Endothelial cell of umbilical vein (primary cell): ENCODE data around the gene EFHD2. TPM values are rescaled to one million over a fixed set of nuclear protein-coding genes. Genes with fewer than 3 reads are reported as not detected.

ENCODE experiments used
- BruUV-seq: library from RNA; stranded (reverse); fragments of 400-500 nt; replicated peaks from 2 replicates; lab custom pipeline; 2021; lab: Mats Ljungman, UMichigan
- CTCF ChIA-PET: fragments of 300-600, 350-600 bp; sonication (Branson Sonifier 250); formaldehyde crosslinking; loops from one replicate; lab custom pipeline; 2021; ENCODE audit warnings: antibody characterized with exemption, inconsistent platforms; lab: Charles Lee
- POLR2A ChIA-PET: fragments of 300-600, 350-600 bp; sonication (Branson Sonifier 250); formaldehyde crosslinking; loops from one replicate; lab custom pipeline; 2021; ENCODE audit warnings: antibody characterized with exemption, inconsistent platforms; lab: Charles Lee
- DNase-seq: peaks from one replicate; pipeline ENCODE4 v3.0.0-alpha.2; 2011; ENCODE audit warnings: low read depth, low spot score
- FAIRE-seq: peaks from 2 replicates; lab custom pipeline; 2011; peaks lifted over from hg19 to GRCh38; lab: Jason Lieb, UNC
- H2AFZ ChIP-seq: 2 replicates; pipeline ENCODE4 v1.6.0; 2012; ENCODE audit warnings: low read depth, low read length, control low read depth, inconsistent platforms
- H3K27ac ChIP-seq: 2 replicates; pipeline ENCODE4 v1.5.1; 2011; ENCODE audit warnings: low read depth, mild to moderate bottlenecking, control low read depth, low read length, moderate library complexity; ENCODE audit not compliant: insufficient read depth
- H3K27me3 ChIP-seq, 2 experiments: 2 replicates each; pipeline versions ENCODE4 v1.6.0 to v1.6.1; 2011; ENCODE audit warnings: low read length in 2 of 2, mixed read lengths in 1 of 2; ENCODE audit not compliant: control insufficient read depth in 2 of 2, insufficient read depth in 2 of 2
- H3K36me3 ChIP-seq, 2 experiments: 2 replicates in 1 of 2; 3 replicates in 1 of 2; pipeline ENCODE4 v1.5.1; 2011; ENCODE audit warnings: low read length in 2 of 2, mild to moderate bottlenecking in 1 of 2, moderate library complexity in 1 of 2; ENCODE audit not compliant: control insufficient read depth in 2 of 2, insufficient read depth in 2 of 2; ENCODE audit errors: extremely low read depth in 1 of 2
- H3K4me1 ChIP-seq: 3 replicates; pipeline ENCODE4 v1.5.1; 2011; ENCODE audit warnings: mild to moderate bottlenecking, low read length; ENCODE audit not compliant: control insufficient read depth, insufficient read depth; ENCODE audit errors: extremely low read depth
- H3K4me2 ChIP-seq: 2 replicates; pipeline ENCODE4 v1.6.1; 2011; ENCODE audit warnings: low read length, control low read depth, mixed read lengths; ENCODE audit not compliant: insufficient read depth
- H3K4me3 ChIP-seq, 3 experiments: fragments of 200-600 bp in 1 of 3; sonication (generic), shearing (Covaris generic) in 1 of 3; replicated peaks in 1 of 3; 2 replicates each; pipeline ENCODE4 v1.5.1; 2011 to 2016; ENCODE audit warnings: control low read depth in 3 of 3, low read length in 3 of 3, mild to moderate bottlenecking in 2 of 3, inconsistent platforms in 1 of 3, low read depth in 1 of 3, moderate library complexity in 1 of 3; ENCODE audit not compliant: insufficient read depth in 1 of 3
- H3K79me2 ChIP-seq: 2 replicates; pipeline ENCODE4 v1.6.0; 2012; ENCODE audit warnings: low read length, inconsistent platforms; ENCODE audit not compliant: control insufficient read depth, insufficient read depth
- H3K9ac ChIP-seq: replicated peaks from 2 replicates; pipeline ENCODE3; 2011; ENCODE audit warnings: low read length, control low read depth; ENCODE audit not compliant: insufficient read depth; ENCODE audit errors: extremely low read depth
- H3K9me1 ChIP-seq: replicated peaks from 3 replicates; pipeline ENCODE4 v1.6.0; 2011; ENCODE audit warnings: mild to moderate bottlenecking, low read length; ENCODE audit not compliant: control insufficient read depth, insufficient read depth; ENCODE audit errors: extremely low read depth
- H3K9me3 ChIP-seq: replicated peaks from 2 replicates; pipeline ENCODE4 v1.5.1; 2012; ENCODE audit warnings: low read length, inconsistent platforms; ENCODE audit not compliant: control insufficient read depth, insufficient read depth
- H4K20me1 ChIP-seq: replicated peaks from 2 replicates; pipeline ENCODE3; 2011; ENCODE audit warnings: mild to moderate bottlenecking, low read length; ENCODE audit not compliant: control insufficient read depth, insufficient read depth; ENCODE audit errors: extremely low read depth
- EZH2 ChIP-seq: IDR thresholded peaks from 2 replicates; pipeline ENCODE4 v1.6.1; 2012; ENCODE audit warnings: borderline replicate concordance, low read depth, mild to moderate bottlenecking, moderate library complexity, low read length, inconsistent platforms; ENCODE audit not compliant: severe bottlenecking
- FOS ChIP-seq: IDR thresholded peaks from 2 replicates; pipeline ENCODE4 v1.6.1; 2011; ENCODE audit warnings: mild to moderate bottlenecking, low read length, moderate library complexity, borderline replicate concordance; ENCODE audit not compliant: insufficient read depth
- GATA2 ChIP-seq: IDR thresholded peaks from 2 replicates; pipeline ENCODE4 v1.7.0; 2011; ENCODE audit warnings: low read depth, mild to moderate bottlenecking, moderate library complexity, mixed read lengths, low read length; ENCODE audit not compliant: insufficient read length, insufficient read depth
- JUN ChIP-seq: IDR thresholded peaks from 2 replicates; pipeline ENCODE4 v1.6.1; 2011; ENCODE audit warnings: borderline replicate concordance, low read depth; ENCODE audit not compliant: insufficient read length, insufficient read depth
- MYC ChIP-seq: IDR thresholded peaks from one replicate; pipeline ENCODE4 v1.6.1; 2011; ENCODE audit warnings: mild to moderate bottlenecking, low read depth, low read length
- POLR2A ChIP-seq: IDR thresholded peaks from 2 replicates; pipeline ENCODE4 v1.6.1; 2012; ENCODE audit warnings: low read depth, mild to moderate bottlenecking, control low read depth, low read length
- POLR2AphosphoS5 ChIP-seq: IDR thresholded peaks from 2 replicates; pipeline ENCODE4 v1.6.1; 2012; ENCODE audit warnings: low read depth, mild to moderate bottlenecking, control low read depth, low read length, moderate library complexity; ENCODE audit not compliant: insufficient read depth
- dilution Hi-C: fragments of 300-500 bp; cut with MboI; formaldehyde crosslinking; loops from one replicate; pipeline ENCODE4 v1.15.0; 2019; ENCODE audit warnings: low sequenced_read_pairs; ENCODE audit not compliant: extremely low pct_ligation_motif_present
- intact Hi-C: fragments of 100-400 bp; cut with micrococcal nuclease; formaldehyde crosslinking; loops from one replicate; pipeline ENCODE4 v1.10.0; 2022
- polyA plus RNA-seq, 4 experiments: library from polyadenylated mRNA; depleted of rRNA in 3 of 4; stranded (reverse) in 3 of 4; unstranded in 1 of 4; fragments of >200 nt; gene quantifications; 2 replicates each; pipeline versions ENCODE4 v1.2.1 to v1.2.3, GENCODE V29; 2011 to 2012; ENCODE audit warnings: missing spikeins in 1 of 4
- total RNA-seq: library from RNA; stranded (reverse); gene quantifications from 2 replicates; pipeline ENCODE4 v1.2.3, GENCODE V29; 2021
- TF ChIP-seq, protein P1 (sequence below): IDR thresholded peaks from 2 replicates; pipeline ENCODE4 v1.6.1; 2011; ENCODE audit not compliant: insufficient read depth, insufficient read length
- TF ChIP-seq, protein P2 (sequence below), 2 donors: IDR thresholded peaks; 1 replicate in 1 of 2; 2 replicates in 1 of 2; pipeline ENCODE4 v1.5.1; 2011; ENCODE audit warnings: low read length in 2 of 2, mild to moderate bottlenecking in 2 of 2, moderate library complexity in 2 of 2, control low read depth in 1 of 2, inconsistent platforms in 1 of 2, low read depth in 1 of 2; ENCODE audit not compliant: insufficient read depth in 1 of 2; ENCODE audit errors: extremely low read depth in 1 of 2

The EFHD2 gene
- total and polyA plus RNA-seq, 2 donors (not counting 3 experiments of a cell fraction or from before 2014, with no cell fraction given) = 50.2 to 73.5 TPM

DNA sequence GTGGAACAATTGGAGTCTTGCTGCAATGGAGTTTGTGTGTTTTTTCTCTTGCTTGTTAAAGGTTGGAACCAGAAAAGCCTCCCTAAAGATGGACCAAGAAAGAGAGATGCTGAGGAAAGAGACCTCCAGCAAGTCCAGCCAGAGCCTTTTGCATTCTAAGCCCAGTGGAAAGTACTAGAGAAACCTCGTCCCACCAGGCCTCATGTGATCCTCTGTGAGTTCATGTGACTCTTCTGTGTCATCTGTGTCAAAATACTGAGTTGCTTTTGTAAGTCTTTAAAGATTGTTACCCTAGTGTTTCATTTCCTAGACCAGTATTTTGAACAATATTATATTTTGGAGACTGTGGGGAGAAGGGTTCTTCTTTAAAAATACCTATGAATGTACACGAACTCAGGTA is 12.5 kb upstream of the EFHD2 start:
- ChIA-PET CTCF (no interaction called here), POLR2A (no interaction called here)
- Histone ChIP-seq H3K79me2 (no peaks in the 10 kb centered on the region), H3K4me2 (no peak overlapping the region), H3K27me3 (no peaks in the 10 kb centered on the region), H3K36me3 (no peaks in the 10 kb centered on the region), H4K20me1 (no peaks in the 10 kb centered on the region), H3K4me3 (no peak overlapping the region), H2AFZ (no peak overlapping the region), H3K9me1 (no peaks in the 10 kb centered on the region), H3K4me1 (no peaks in the 10 kb centered on the region), H3K9me3 (peaks cover 2% of the 10 kb centered on the region), H3K9ac (no peak overlapping the region), H3K27ac (no peak overlapping the region)
- dilution Hi-C loops = no loop called here
- FAIRE-seq (no peak), DNase-seq (no peak)
- TF ChIP-seq POLR2AphosphoS5 (no peak), POLR2A (no peak), GATA2 (no peak), EZH2 (no peak), MYC (no peak), JUN (no peak), FOS (no peak)
- TF ChIP-seq, protein P1, sequence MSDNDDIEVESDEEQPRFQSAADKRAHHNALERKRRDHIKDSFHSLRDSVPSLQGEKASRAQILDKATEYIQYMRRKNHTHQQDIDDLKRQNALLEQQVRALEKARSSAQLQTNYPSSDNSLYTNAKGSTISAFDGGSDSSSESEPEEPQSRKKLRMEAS = no peak
- TF ChIP-seq, protein P2, sequence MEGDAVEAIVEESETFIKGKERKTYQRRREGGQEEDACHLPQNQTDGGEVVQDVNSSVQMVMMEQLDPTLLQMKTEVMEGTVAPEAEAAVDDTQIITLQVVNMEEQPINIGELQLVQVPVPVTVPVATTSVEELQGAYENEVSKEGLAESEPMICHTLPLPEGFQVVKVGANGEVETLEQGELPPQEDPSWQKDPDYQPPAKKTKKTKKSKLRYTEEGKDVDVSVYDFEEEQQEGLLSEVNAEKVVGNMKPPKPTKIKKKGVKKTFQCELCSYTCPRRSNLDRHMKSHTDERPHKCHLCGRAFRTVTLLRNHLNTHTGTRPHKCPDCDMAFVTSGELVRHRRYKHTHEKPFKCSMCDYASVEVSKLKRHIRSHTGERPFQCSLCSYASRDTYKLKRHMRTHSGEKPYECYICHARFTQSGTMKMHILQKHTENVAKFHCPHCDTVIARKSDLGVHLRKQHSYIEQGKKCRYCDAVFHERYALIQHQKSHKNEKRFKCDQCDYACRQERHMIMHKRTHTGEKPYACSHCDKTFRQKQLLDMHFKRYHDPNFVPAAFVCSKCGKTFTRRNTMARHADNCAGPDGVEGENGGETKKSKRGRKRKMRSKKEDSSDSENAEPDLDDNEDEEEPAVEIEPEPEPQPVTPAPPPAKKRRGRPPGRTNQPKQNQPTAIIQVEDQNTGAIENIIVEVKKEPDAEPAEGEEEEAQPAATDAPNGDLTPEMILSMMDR (IDR thresholded peaks at IDR 0.05; ENCODE audit: extremely low read depth in 1 of 2, insufficient read depth in 1 of 2, low read depth in 1 of 2, low read length in 2 of 2) = no peak
- intact Hi-C loops = no loop called here
- BruUV-seq = no TSS peak
